ENCODE measurements around the gene CFAP61.
A peak's percentile ranks its signal among the peaks of the same experiment; 100 is the strongest.

The CFAP61 gene

GRCh38 chr20:20367575-20368417 is 315.5 kb downstream of the CFAP61 start, which contains the start of gene INSM1:
INSM1 (plus strand) TSS chr20:20368104; CDS start chr20:20368268, 164 bp downstream.
- peak; percentile 32 to 63 for DNase-seq

- DNase-seq: peak in 1 of 2 donors; percentile 40
Measured at GRCh38 chr20:20368418-20369249, 316.3 kb downstream of the CFAP61 start.

DNA sequence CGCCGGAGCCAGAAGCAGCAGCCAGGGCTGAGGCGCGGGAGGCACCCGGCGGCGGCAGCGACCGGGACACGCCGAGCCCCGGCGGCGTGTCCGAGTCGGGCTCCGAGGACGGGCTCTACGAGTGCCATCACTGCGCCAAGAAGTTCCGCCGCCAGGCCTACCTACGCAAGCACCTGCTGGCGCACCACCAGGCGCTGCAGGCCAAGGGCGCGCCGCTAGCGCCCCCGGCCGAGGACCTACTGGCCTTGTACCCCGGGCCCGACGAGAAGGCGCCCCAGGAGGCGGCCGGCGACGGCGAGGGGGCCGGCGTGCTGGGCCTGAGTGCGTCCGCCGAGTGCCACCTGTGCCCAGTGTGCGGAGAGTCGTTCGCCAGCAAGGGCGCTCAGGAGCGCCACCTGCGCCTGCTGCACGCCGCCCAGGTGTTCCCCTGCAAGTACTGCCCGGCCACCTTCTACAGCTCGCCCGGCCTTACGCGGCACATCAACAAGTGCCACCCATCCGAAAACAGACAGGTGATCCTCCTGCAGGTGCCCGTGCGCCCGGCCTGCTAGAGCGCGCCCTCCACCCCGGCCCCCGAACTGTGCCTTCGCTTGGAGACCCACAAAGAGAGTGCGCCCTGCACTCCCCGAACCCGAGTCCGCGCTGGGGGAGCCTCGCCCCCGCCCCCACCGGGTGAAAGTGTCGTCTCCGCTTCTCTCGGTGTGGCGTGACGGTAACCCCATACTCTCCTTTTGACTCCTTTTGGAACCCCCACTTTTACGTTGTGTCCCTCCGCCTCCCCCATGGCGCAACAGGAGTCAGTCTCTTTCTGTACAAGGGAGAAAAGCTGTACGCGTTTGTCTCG is 317.1 kb downstream of the CFAP61 start:
- DNase-seq: peak in 1 of 2 donors; percentile 43

DNA sequence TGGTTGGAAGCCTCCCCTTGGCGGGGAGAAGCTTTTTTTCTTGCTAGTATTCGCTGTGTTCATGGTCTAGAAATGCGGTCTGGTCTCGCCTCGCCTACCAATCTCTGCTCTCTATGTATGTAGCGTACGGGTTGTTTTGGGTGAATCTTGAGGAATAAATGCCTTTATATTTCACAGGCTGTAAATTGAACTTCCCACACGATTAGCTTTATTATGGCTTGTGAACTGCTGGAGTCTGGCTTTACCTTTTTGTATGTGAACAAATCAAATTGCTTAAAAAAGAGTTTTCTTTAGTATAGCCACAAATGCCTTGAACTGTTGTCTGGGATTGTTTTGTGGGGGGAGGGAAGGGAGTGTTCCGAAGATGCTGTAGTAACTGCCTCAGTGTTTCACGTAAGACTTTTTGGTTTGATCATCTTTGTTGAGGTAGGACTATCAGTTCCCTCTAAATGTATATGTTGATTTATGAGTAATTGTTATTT is 317.8 kb downstream of the CFAP61 start:
- DNase-seq: no peak

DNA sequence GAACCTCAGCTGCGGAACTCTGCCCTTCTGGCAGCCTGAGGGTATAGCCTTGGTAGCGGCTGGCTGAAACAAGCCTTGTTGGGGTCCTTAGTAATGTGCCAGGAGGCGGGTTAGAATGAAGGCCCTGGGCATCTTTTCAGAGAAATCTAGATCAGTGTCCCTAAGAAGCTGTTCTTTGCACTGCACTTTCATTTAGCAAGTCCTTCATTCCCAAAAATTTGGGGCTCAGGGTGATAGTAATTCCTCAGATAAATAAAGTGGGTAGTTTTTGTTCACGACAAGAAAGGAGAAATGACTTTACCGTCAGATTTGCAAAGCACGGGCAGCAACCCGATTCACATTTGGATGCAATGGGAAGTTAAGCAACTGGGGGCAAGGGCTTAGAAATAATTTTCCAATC is 318.8 kb downstream of the CFAP61 start:
- no peak for DNase-seq

DNA sequence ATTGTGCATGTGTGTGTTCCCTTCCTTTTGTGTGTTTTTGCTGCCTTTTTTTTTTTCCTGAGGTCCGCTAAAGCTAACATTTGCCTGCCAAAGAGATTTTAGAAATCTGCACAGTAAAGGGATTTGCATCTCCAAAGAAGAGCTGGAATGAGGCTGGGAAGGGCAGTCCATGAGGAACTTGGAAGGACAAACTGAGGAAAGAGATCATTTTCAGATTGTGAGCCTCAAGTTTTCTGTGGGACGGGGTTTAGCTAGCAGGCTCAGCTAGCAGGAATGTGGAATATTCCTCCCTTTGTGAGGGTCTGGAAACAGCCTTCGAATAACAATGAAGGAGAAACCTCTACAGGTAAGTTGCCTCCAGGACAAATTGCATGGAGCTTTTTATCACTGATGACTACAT is 319.3 kb downstream of the CFAP61 start:
- DNase-seq: no peak

GRCh38 chr20:20373091-20373571 is 320.8 kb downstream of the CFAP61 start:
- DNase-seq: no peak

GRCh38 chr20:20375862-20376261 is 323.5 kb downstream of the CFAP61 start:
- no peak for DNase-seq

DNA sequence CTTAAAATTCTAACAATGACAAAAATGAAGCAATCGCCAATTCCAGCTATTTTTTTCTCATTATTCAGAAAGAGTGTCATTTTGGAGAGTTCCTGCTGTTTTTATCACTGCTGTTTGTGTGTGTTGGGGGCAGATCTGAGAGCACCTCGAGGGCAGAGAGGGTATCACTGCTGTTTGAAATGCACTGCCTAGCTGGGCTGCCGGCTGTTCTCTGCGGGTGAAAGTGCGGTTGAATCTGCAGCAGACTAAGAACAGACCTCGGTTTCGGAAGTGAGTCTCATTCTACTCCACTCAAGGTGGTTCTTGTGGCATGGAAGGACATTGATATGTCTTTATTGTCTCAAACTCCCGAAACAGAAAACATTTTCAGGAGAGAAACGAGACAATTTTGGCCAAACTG is 333.9 kb downstream of the CFAP61 start:
- no peak for DNase-seq

DNA sequence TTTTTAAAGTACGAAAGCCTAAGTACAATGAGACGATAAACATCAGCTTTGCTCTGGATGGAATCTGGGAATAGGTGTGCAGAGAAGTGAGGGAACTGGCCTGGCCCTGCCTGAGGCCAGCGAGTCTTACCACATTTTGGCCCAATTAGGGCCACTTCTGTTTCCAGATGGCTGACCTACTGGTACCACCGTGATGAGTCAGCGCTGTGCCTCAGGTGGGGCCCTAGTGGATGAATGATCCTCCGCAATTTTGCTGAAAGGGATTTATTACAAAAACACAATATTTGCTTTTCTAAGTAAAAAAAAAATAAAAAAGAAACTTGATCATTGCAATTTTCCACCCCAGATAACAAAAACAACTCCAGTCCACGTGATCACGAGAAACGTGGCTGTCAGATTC is 338.1 kb downstream of the CFAP61 start:
- no peak for DNase-seq

DNA sequence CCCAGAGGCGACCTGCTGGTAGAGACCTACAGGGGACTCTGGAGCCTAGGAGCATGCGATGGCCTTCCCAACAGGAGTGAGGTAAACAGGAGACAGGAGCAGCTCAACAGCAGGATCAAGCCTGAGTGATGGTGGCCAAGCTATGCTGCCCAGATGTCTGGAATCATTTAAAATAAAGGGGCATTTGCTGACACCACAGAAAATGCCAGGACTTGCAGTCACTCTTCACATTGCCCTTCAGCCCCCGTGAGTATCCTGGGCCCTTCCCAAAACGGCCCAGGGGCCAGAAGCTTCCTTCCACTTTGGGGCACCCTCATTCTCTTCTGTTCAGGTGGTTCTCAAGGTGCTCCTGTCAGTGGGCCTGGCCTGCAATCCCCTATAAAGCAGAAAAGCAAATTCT is 338.8 kb downstream of the CFAP61 start:
- DNase-seq: no peak

GRCh38 chr20:20391766-20392165 is 339.4 kb downstream of the CFAP61 start:
- DNase-seq: no peak

DNA sequence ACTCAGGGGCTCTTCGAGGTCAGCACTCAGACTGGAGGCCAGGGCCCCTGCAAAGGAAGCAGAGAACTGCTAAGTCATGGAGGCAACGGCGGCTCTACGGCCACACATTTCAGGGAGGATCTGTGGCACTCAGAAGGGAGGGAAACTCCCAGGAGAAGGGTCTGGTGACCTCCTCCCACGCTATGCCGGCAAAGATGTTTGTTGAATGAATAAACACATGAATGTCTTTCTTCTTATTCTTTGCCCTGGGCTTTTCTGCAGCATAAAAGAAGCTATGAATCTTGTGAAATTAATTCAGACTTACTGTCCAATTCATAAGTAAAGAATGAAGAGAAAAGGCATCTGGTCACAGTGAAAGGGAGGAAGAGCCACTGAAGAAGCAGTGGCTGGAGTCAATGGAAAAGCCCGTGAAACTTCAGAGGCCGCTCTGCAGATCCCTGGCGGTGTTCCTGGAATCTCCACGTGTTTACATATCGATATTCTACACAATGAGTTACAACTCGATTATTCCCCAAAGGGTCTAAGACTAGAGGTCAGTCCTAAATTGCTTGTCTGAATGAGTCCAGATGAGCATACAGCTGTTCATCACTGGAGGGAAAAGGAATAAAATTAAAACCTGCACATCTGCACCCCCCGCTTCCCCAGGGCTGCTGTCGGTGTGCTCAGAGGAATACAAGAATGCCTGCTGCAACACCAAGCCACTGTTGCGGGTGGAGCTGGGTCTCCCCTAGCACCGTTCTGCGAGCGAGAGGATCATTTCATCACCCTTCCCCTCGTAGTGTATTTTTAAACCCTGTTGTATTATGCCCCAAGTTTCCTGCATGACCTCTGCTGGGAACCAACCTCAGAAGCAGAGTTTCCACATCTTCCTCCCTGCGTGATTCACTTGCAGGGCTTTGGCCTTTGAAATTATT is 341.1 kb downstream of the CFAP61 start:
- DNase-seq: no peak

DNA sequence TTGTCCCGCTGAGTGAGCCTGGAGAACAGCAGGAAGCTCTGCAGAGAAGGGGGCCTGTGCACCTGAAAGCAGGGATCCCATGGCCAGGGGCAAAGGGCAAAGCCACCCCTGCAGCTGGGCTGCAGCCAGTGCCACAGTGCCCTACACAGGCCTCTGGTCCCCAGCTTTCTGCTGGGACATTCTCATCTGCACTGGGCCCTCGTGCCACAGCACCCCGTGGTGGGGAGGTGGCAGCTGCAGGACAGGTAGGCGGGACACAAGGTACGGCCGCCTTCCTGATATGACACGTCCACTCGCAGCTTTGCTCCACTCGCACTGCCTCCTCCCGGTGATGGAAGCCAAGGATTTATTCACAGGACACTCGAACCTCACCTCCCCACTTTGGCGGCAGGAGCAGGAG is 342.8 kb downstream of the CFAP61 start:
- no peak for DNase-seq

DNA sequence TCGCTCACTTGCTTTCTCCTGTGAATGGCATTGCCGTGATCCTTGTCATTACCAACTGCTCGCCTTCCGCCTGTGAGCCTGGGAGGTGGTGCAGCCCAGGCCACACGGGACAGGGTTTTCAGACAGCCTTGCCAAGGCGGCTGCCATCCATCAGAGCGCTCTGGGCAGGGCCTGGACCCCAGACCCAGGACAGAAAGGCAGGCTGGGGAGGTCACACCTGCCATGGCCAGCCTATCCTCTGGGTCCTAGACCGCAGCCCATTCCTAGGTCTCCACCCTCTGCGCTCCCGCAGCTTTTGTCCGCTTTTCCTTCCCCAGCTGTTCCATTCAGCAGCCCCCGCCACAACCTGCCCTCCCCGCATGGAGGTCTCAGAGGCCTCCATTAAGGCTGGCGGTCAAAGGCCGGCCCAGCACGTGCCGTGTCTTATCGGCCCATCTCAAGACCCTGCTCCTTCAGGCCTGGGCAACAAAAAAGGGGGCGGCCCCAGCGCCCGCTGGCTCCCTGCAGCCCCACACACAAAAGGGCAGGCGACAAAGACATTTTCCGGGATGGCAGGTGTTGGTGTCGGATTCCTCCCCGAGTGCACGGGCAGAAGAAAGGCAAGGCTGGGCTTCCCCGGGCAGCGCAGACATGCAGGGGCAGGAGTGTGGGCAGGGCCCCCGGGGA is 343.7 kb downstream of the CFAP61 start:
- no peak for DNase-seq

- no peak for DNase-seq
Measured at GRCh38 chr20:20396794-20397193, 344.5 kb downstream of the CFAP61 start.

GRCh38 chr20:20398123-20398522 is 345.8 kb downstream of the CFAP61 start:
- DNase-seq: no peak

- no peak for DNase-seq
Measured at GRCh38 chr20:20399531-20400500, 347.5 kb downstream of the CFAP61 start.

DNA sequence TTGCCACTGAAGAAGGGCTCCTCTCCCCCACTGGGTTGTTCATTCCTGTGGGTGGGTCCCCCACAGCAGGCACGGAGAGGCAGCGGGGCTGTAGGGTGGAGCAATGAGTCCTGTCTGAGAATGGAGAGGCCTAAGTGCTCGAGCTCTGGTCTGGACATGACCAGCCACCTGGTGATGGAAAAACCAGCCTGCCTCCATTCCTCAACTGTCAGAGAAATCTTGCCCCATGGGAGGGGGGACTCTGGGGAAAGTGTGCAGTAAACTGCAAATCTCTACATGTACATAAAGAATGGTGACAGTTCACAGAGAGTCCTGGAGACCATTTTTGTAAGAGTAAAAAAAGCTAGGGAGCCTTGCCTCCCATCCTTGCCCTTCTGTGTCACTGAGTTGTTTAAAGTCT is 349.7 kb downstream of the CFAP61 start:
- no peak for DNase-seq

DNA sequence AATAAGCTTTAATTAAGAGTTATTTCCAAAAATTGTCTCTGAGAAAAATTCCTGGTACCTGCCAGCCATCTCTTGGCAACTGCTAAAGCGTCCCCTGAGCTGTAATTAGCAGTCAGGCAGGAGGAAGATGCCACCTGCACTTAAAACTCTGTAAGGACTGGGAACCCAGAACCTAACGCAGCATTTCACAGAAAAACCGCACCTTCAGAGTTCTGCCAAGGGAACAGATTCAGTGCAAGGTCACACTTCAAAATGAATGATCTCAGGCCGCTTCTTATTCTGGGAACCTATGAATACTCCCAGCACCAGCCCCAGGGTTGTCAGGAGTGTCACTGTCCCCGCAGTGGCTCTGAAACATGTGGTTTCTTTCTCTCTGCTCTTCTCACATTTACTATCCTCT is 352.3 kb downstream of the CFAP61 start:
- DNase-seq: no peak

Data from stimulated activated CD4-positive, alpha-beta T cell treated with anti-CD3 and anti-CD28 coated beads, Interleukin-2, amount 100 ng/mL, for 24 hours (primary cell).